A549 (cell line): ENCODE measurements around the gene NXN. TPM values are rescaled to one million over a fixed set of nuclear protein-coding genes. Genes with fewer than 3 reads are reported as not detected.

Experiments
- ATAC-seq, 2 experiments: fragments of 200-7000 bp in 1 of 2; fragments of >200 bp in 1 of 2; cut with Nextera tagmentation in 1 of 2; cut with Tn5 transposase in 1 of 2; 3 replicates each; pipeline versions ENCODE4 v1.8.0 to v1.9.1; 2018 to 2020; ENCODE audit warnings: mild to moderate bottlenecking in 1 of 2, moderate library complexity in 1 of 2
- CTCF ChIA-PET: fragments of 300-600 bp; sonication (Branson Sonifier 250); formaldehyde crosslinking; extraction: SDS; loops from one replicate; lab custom pipeline; 2021; ENCODE audit warnings: antibody characterized with exemption, inconsistent platforms; lab: Yijun Ruan, JAX
- POLR2A ChIA-PET: fragments of 350-600 bp; formaldehyde crosslinking; extraction: SDS; loops from one replicate; lab custom pipeline; 2021; ENCODE audit warnings: antibody characterized with exemption, inconsistent platforms; lab: Yijun Ruan, JAX
- DNase-seq, 2 experiments: peaks; one replicate each; pipeline versions ENCODE4 v3.0.0 to v3.0.0-alpha.2; 2011 to 2016; ENCODE audit warnings: low read depth in 1 of 2, low spot score in 1 of 2
- FAIRE-seq: peaks from 2 replicates; lab custom pipeline; 2011; peaks lifted over from hg19 to GRCh38; lab: Jason Lieb, UNC
- H3K27ac ChIP-seq, 2 experiments: fragments of >200 bp; sonication (Bioruptor Twin); formaldehyde crosslinking; 3 replicates each; pipeline ENCODE4 v1.5.1; 2016 to 2017
- H3K4me1 ChIP-seq: fragments of >200 bp; sonication (Bioruptor Twin); formaldehyde crosslinking; 3 replicates; pipeline ENCODE4 v1.6.1; 2016
- H3K4me2 ChIP-seq: fragments of >200 bp; sonication (Bioruptor Twin); formaldehyde crosslinking; 3 replicates; pipeline ENCODE4 v1.6.1; 2016
- H3K4me3 ChIP-seq: fragments of >200 bp; sonication (Bioruptor Twin); formaldehyde crosslinking; 3 replicates; pipeline ENCODE4 v1.5.1; 2016
- H3K9me3 ChIP-seq: fragments of >200 bp; sonication (Bioruptor Twin); formaldehyde crosslinking; 3 replicates; pipeline ENCODE4 v1.6.1; 2016
- BHLHE40 ChIP-seq: IDR thresholded peaks from 2 replicates; pipeline ENCODE4 v1.6.1; 2012; ENCODE audit warnings: low read depth, low read length, inconsistent platforms
- CBX2 ChIP-seq: fragments of 200-600 bp; sonication (generic); IDR thresholded peaks from 2 replicates; pipeline ENCODE4 v1.6.1; 2016; ENCODE audit warnings: low read depth, mild to moderate bottlenecking, borderline replicate concordance
- CEBPB ChIP-seq, 2 experiments: fragments of >200 bp in 1 of 2; sonication (Bioruptor Twin) in 1 of 2; formaldehyde crosslinking in 1 of 2; IDR thresholded peaks; 2 replicates each; pipeline ENCODE4 v1.6.1; 2012 to 2016
- CHD4 ChIP-seq: fragments of 200-600 bp; sonication (generic); IDR thresholded peaks from 2 replicates; pipeline ENCODE4 v1.6.1; 2016; ENCODE audit warnings: antibody characterized with exemption, mild to moderate bottlenecking, borderline replicate concordance
- CTCF ChIP-seq: fragments of >200 bp; sonication (Bioruptor Twin); formaldehyde crosslinking; IDR thresholded peaks from 3 replicates; pipeline ENCODE4 v1.5.1; 2016
- EHF ChIP-seq: fragments of 250-450 bp; sonication (Bioruptor Pico); IDR thresholded peaks from 2 replicates; pipeline ENCODE4 v1.5.0; 2020; ENCODE audit warnings: mild to moderate bottlenecking
- EP300 ChIP-seq, 2 experiments: fragments of >200 bp; sonication (Bioruptor Twin); formaldehyde crosslinking; IDR thresholded peaks; 2 replicates in 1 of 2; 3 replicates in 1 of 2; pipeline ENCODE4 v1.6.1; 2016 to 2017
- FOXS1 ChIP-seq: fragments of 250-450 bp; sonication (Bioruptor Pico); IDR thresholded peaks from 2 replicates; pipeline ENCODE4 v1.5.0; 2020; ENCODE audit warnings: mild to moderate bottlenecking, moderate library complexity
- GATA3 ChIP-seq: IDR thresholded peaks from 2 replicates; pipeline ENCODE4 v1.6.1; 2012; ENCODE audit warnings: borderline replicate concordance
- HMGXB4 ChIP-seq: fragments of 250-450 bp; sonication (Bioruptor Pico); IDR thresholded peaks from 2 replicates; pipeline ENCODE4 v1.5.0; 2021; ENCODE audit warnings: mild to moderate bottlenecking, moderate library complexity, borderline replicate concordance
- JUN ChIP-seq, 2 experiments: fragments of >200 bp; sonication (Bioruptor Twin); formaldehyde crosslinking; IDR thresholded peaks; 2 replicates in 1 of 2; 3 replicates in 1 of 2; pipeline ENCODE4 v1.6.1; 2016 to 2017
- MYC ChIP-seq: IDR thresholded peaks from 2 replicates; pipeline ENCODE4 v1.6.1; 2012; ENCODE audit warnings: mild to moderate bottlenecking, inconsistent platforms, low read length, improper control_type of control experiment, borderline replicate concordance
- PHF8 ChIP-seq: fragments of 200-600 bp; sonication (generic); IDR thresholded peaks from 2 replicates; pipeline ENCODE4 v1.6.1; 2016; ENCODE audit warnings: low read depth, mild to moderate bottlenecking, antibody characterized with exemption, moderate library complexity, borderline replicate concordance
- REST ChIP-seq: fragments of 200-600 bp; sonication (generic); IDR thresholded peaks from 2 replicates; pipeline ENCODE4 v1.6.1; 2016; ENCODE audit warnings: antibody characterized with exemption, mild to moderate bottlenecking, moderate library complexity
- RNF2 ChIP-seq: fragments of 200-600 bp; sonication (generic); IDR thresholded peaks from 2 replicates; pipeline ENCODE4 v1.6.1; 2016; ENCODE audit warnings: low read depth, mild to moderate bottlenecking, antibody characterized with exemption, moderate library complexity, borderline replicate concordance
- SMC3 ChIP-seq: fragments of >200 bp; sonication (Bioruptor Twin); formaldehyde crosslinking; IDR thresholded peaks from 3 replicates; pipeline ENCODE4 v1.6.1; 2018; ENCODE audit warnings: inconsistent platforms
- SREBF2 ChIP-seq: fragments of 450-650 bp; IDR thresholded peaks from 2 replicates; pipeline ENCODE4 v1.6.1; 2014; ENCODE audit warnings: mild to moderate bottlenecking, moderate library complexity
- TFCP2L1 ChIP-seq: fragments of 250-450 bp; sonication (Bioruptor Pico); IDR thresholded peaks from 2 replicates; pipeline ENCODE4 v1.5.0; 2021; ENCODE audit warnings: mild to moderate bottlenecking
- USF2 ChIP-seq: fragments of 450-650 bp; IDR thresholded peaks from 2 replicates; pipeline ENCODE4 v1.6.1; 2014; ENCODE audit warnings: antibody characterized with exemption
- ZNF302 ChIP-seq: fragments of 250-450 bp; sonication (Bioruptor Pico); IDR thresholded peaks from 2 replicates; pipeline ENCODE4 v1.9.0; 2021; ENCODE audit warnings: inconsistent platforms, mild to moderate bottlenecking, moderate library complexity
- ZSCAN20 ChIP-seq: fragments of 250-450 bp; sonication (Bioruptor Pico); IDR thresholded peaks from 2 replicates; pipeline ENCODE4 v1.8.0; 2022; ENCODE audit warnings: mild to moderate bottlenecking, moderate library complexity
- WGBS: methylation state at CpG from one replicate; pipeline ENCODE4 v1.1.6; 2017; ENCODE audit errors: missing lambda C conversion rate; 5-methylcytosine and 5-hydroxymethylcytosine counted together
- polyA plus RNA-seq, 4 experiments: library from polyadenylated mRNA; depleted of rRNA in 3 of 4; stranded (reverse); fragments of >200 nt; fragmentation: RNase III in 1 of 4; extraction: RNeasy Plus Mini Kit Qiagen cat#74134 plus additional on column Dnase treatment in 1 of 4; gene quantifications; 2 replicates in 3 of 4; 3 replicates in 1 of 4; pipeline ENCODE4 v1.2.3, GENCODE V29; 2011 to 2017

NXN gene
- polyA plus RNA-seq, 2 of the 4 experiments (the other 2 are of a cell fraction), result 24.6 to 31.1 TPM

GRCh38 chr17:883586-883962, 96.0 kb downstream of the NXN start:
- H3K4me2 ChIP-seq, result 0 out of 3 replicates have a peak overlapping the region, but pooled peaks have one; percentile 1
- DNase-seq, result no peak
- H3K4me3 ChIP-seq, result no peak overlapping the region
- 91% methylated on average over 12 of the region's 12 CpGs for WGBS
- ChIA-PET CTCF (interaction anchor here (0.6 to 3.1 kb wide), 4 partner anchors 23 to 113 kb away, joined by 3 to 16 read pairs (median 3); partner anchors contain the start of genes NXN and TIMM22), POLR2A (interaction anchor here (0.6 kb wide), 1 partner anchor 95 kb away, joined by 3 read pairs; no protein-coding TSS in a partner anchor)
- H3K4me1 ChIP-seq, result peaks cover 25% of the 10 kb centered on the region; the same call in 2 of the 3 replicates
- no peak for FAIRE-seq
- ATAC-seq, result no peak
- H3K27ac ChIP-seq, result peak overlapping the region in 1 of 2 experiments; percentile 45; a peak in 3 of 6 replicates
- TF ChIP-seq SMC3, result no peak
- no peak for TF ChIP-seq CEBPB (IDR thresholded peaks at IDR 0.05)
- no peak for TF ChIP-seq ZSCAN20 (CRISPR knock-in tag)
- TF ChIP-seq SREBF2, result no peak
- TF ChIP-seq RNF2, result no peak
- no peak for TF ChIP-seq CTCF
- TF ChIP-seq PHF8, result no peak
- no peak for TF ChIP-seq USF2
- no peak for TF ChIP-seq ZNF302 (CRISPR knock-in tag)
- TF ChIP-seq HMGXB4 (CRISPR knock-in tag), result no peak
- no peak for TF ChIP-seq CHD4
- TF ChIP-seq EHF, result no peak
- TF ChIP-seq CBX2, result no peak
- no peak for TF ChIP-seq GATA3
- no peak for TF ChIP-seq TFCP2L1
- H3K9me3 ChIP-seq, result no peaks in the 10 kb centered on the region

GRCh38 chr17:882827-883585, 96.6 kb downstream of the NXN start:
- no peaks in the 10 kb centered on the region for H3K9me3 ChIP-seq
- H3K27ac ChIP-seq, result peak overlapping the region in 1 of 2 experiments; percentile 45; a peak in 3 of 6 replicates
- H3K4me3 ChIP-seq, result no peak overlapping the region
- CTCF ChIA-PET, result interaction anchor here (0.6 to 1.6 kb wide), 7 partner anchors 9 to 114 kb away, joined by 3 to 8 read pairs (median 3); partner anchors contain the start of gene TIMM22
- no peak for TF ChIP-seq GATA3
- no peak for TF ChIP-seq REST
- TF ChIP-seq FOXS1 (CRISPR knock-in tag), result no peak
- TF ChIP-seq CHD4, result no peak
- TF ChIP-seq MYC, result no peak
- no peak for TF ChIP-seq ZNF302 (CRISPR knock-in tag)
- TF ChIP-seq EP300 (IDR thresholded peaks at IDR 0.05), result no peak
- no peak for TF ChIP-seq TFCP2L1
- TF ChIP-seq JUN (IDR thresholded peaks at IDR 0.05), result no peak
- TF ChIP-seq CTCF, result no peak
- no peak for TF ChIP-seq BHLHE40
- 79% methylated on average over 14 of the region's 14 CpGs for WGBS
- ATAC-seq (no peak; a peak in 1 of 6 replicates), FAIRE-seq (no peak), DNase-seq (no peak)
- H3K4me2 ChIP-seq, result 0 out of 3 replicates have a peak overlapping the region, but pooled peaks have one; percentile 1
- H3K4me1 ChIP-seq, result peaks cover 25% of the 10 kb centered on the region; the same call in 2 of the 3 replicates
- POLR2A ChIA-PET, result no interaction called here
